ENCODE results near the gene SMIM11.
"Not testable (repeated sequence)": the region's sequence is repeated elsewhere in the genome, so short reads cannot be mapped to it uniquely, and the experiment has no call there.

SMIM11 gene

GRCh38 chr21:34407294-34407693 is 32.0 kb downstream of the SMIM11 start:
- H3K9me3 ChIP-seq (ENCODE audit: control insufficient read depth, low read length); H3K4me3 ChIP-seq (ENCODE audit: extremely low read depth, insufficient read depth, low read length, poor library complexity, severe bottlenecking); H3K27ac ChIP-seq (ENCODE audit: low read depth, low read length, severe bottlenecking); H3K36me3 ChIP-seq (ENCODE audit: control insufficient read depth, insufficient read depth, low read length); H3K4me1 ChIP-seq (ENCODE audit: control insufficient read depth, insufficient read depth, low read length, poor library complexity, severe bottlenecking): not testable (repeated sequence)
- no CpG with 5 or more reads among the region's 9 CpGs for WGBS, 2 experiments (ENCODE audit: insufficient coverage in 2 of 2)

- not testable (repeated sequence) for H3K9me3 ChIP-seq (ENCODE audit: control insufficient read depth, low read length); H3K36me3 ChIP-seq (ENCODE audit: control insufficient read depth, insufficient read depth, low read length); H3K4me1 ChIP-seq (ENCODE audit: control insufficient read depth, insufficient read depth, low read length, poor library complexity, severe bottlenecking); H3K4me3 ChIP-seq (ENCODE audit: extremely low read depth, insufficient read depth, low read length, poor library complexity, severe bottlenecking); H3K27ac ChIP-seq (ENCODE audit: low read depth, low read length, severe bottlenecking)
- WGBS, 2 experiments (ENCODE audit: insufficient coverage in 2 of 2), result no CpG with 5 or more reads among the region's 5 CpGs
These were observed 42.3 kb downstream of the SMIM11 start for GRCh38 chr21:34417448-34418077.

- H3K27ac ChIP-seq (ENCODE audit: low read depth, low read length, severe bottlenecking); H3K9me3 ChIP-seq (ENCODE audit: control insufficient read depth, low read length); H3K36me3 ChIP-seq (ENCODE audit: control insufficient read depth, insufficient read depth, low read length); H3K4me3 ChIP-seq (ENCODE audit: extremely low read depth, insufficient read depth, low read length, poor library complexity, severe bottlenecking); H3K4me1 ChIP-seq (ENCODE audit: control insufficient read depth, insufficient read depth, low read length, poor library complexity, severe bottlenecking): not testable (repeated sequence)
- WGBS, 2 experiments (ENCODE audit: insufficient coverage in 2 of 2), result no CpG with 5 or more reads among the region's 4 CpGs
These were observed 48.5 kb downstream of the SMIM11 start, which contains the start of gene SMIM34 for GRCh38 chr21:34423805-34424204. TSS of gene SMIM34 (minus strand) at chr21:34423951. CDS start at chr21:34423839, 112 bp downstream.

GRCh38 chr21:34427339-34427738 is 52.0 kb downstream of the SMIM11 start:
- not testable (repeated sequence) for H3K9me3 ChIP-seq (ENCODE audit: control insufficient read depth, low read length); H3K4me1 ChIP-seq (ENCODE audit: control insufficient read depth, insufficient read depth, low read length, poor library complexity, severe bottlenecking); H3K4me3 ChIP-seq (ENCODE audit: extremely low read depth, insufficient read depth, low read length, poor library complexity, severe bottlenecking); H3K36me3 ChIP-seq (ENCODE audit: control insufficient read depth, insufficient read depth, low read length); H3K27ac ChIP-seq (ENCODE audit: low read depth, low read length, severe bottlenecking)
- no CpG with 5 or more reads among the region's 8 CpGs for WGBS, 2 experiments (ENCODE audit: insufficient coverage in 2 of 2)

GRCh38 chr21:34428441-34428840 is 53.1 kb downstream of the SMIM11 start:
- not testable (repeated sequence) for H3K4me1 ChIP-seq (ENCODE audit: control insufficient read depth, insufficient read depth, low read length, poor library complexity, severe bottlenecking); H3K9me3 ChIP-seq (ENCODE audit: control insufficient read depth, low read length); H3K4me3 ChIP-seq (ENCODE audit: extremely low read depth, insufficient read depth, low read length, poor library complexity, severe bottlenecking); H3K36me3 ChIP-seq (ENCODE audit: control insufficient read depth, insufficient read depth, low read length); H3K27ac ChIP-seq (ENCODE audit: low read depth, low read length, severe bottlenecking)
- WGBS, 2 experiments (ENCODE audit: insufficient coverage in 2 of 2), result no CpG with 5 or more reads among the region's 6 CpGs

GRCh38 chr21:34429710-34430109 is 54.4 kb downstream of the SMIM11 start:
- not testable (repeated sequence) for H3K9me3 ChIP-seq (ENCODE audit: control insufficient read depth, low read length); H3K36me3 ChIP-seq (ENCODE audit: control insufficient read depth, insufficient read depth, low read length); H3K27ac ChIP-seq (ENCODE audit: low read depth, low read length, severe bottlenecking); H3K4me1 ChIP-seq (ENCODE audit: control insufficient read depth, insufficient read depth, low read length, poor library complexity, severe bottlenecking); H3K4me3 ChIP-seq (ENCODE audit: extremely low read depth, insufficient read depth, low read length, poor library complexity, severe bottlenecking)
- no CpG with 5 or more reads among the region's 5 CpGs for WGBS, 2 experiments (ENCODE audit: insufficient coverage in 2 of 2)

All from mesodermal cell (in vitro differentiated cells).